GM12874 (cell line): ENCODE data around the gene OSBPL1A.
A peak's percentile ranks its signal among the peaks of the same experiment; 100 is the strongest.

ENCODE experiments used
- CTCF ChIP-seq: IDR thresholded peaks from 2 replicates; pipeline ENCODE4 v1.5.1; 2011; ENCODE audit warnings: low read depth, mild to moderate bottlenecking, control low read depth, low read length, moderate library complexity; ENCODE audit not compliant: insufficient read depth

The OSBPL1A gene

GRCh38 chr18:24366328-24366727 lies 31.3 kb downstream of the OSBPL1A start:
- TF ChIP-seq CTCF: no peak

- no peak for TF ChIP-seq CTCF
Observed at GRCh38 chr18:24364177-24364576, 33.4 kb downstream of the OSBPL1A start.

GRCh38 chr18:24362757-24363156 lies 34.9 kb downstream of the OSBPL1A start:
- TF ChIP-seq CTCF: no peak

GRCh38 chr18:24359787-24360530 lies 37.7 kb downstream of the OSBPL1A start:
- TF ChIP-seq CTCF: peak; percentile 36; the same call in 1 of the 2 replicates

GRCh38 chr18:24354278-24354677 lies 43.3 kb downstream of the OSBPL1A start:
- TF ChIP-seq CTCF: no peak

GRCh38 chr18:24346254-24346653 lies 51.4 kb downstream of the OSBPL1A start:
- no peak for TF ChIP-seq CTCF

GRCh38 chr18:24344509-24344908 lies 53.1 kb downstream of the OSBPL1A start:
- TF ChIP-seq CTCF: no peak
